ENCODE measurements around the gene NDUFAB1.

Gene NDUFAB1

GRCh38 chr16:23532448-23532847 lies 63.7 kb downstream of the NDUFAB1 start:
- H3K4me3 ChIP-seq (ENCODE audit: low read depth, low read length) = no peak overlapping the region
- TF ChIP-seq POLR2A (IDR thresholded peaks at IDR 0.05; ENCODE audit: extremely low read depth, insufficient read length) (no peak), MYC (IDR thresholded peaks at IDR 0.05; ENCODE audit: low read depth, low read length) (no peak), MAX (IDR thresholded peaks at IDR 0.05; ENCODE audit: low read depth, low read length) (no peak), CTCF (IDR thresholded peaks at IDR 0.05; ENCODE audit: low read depth, low read length) (no peak)
- no peak for DNase-seq (ENCODE audit: low read depth)

All from NB4 (cell line).